Measurements from ENCODE around the gene CLIC5. TPM values are rescaled to one million over a fixed set of nuclear protein-coding genes. Genes with fewer than 3 reads are reported as not detected.

CLIC5 gene
- total RNA-seq: not detected in 2 replicates

DNA sequence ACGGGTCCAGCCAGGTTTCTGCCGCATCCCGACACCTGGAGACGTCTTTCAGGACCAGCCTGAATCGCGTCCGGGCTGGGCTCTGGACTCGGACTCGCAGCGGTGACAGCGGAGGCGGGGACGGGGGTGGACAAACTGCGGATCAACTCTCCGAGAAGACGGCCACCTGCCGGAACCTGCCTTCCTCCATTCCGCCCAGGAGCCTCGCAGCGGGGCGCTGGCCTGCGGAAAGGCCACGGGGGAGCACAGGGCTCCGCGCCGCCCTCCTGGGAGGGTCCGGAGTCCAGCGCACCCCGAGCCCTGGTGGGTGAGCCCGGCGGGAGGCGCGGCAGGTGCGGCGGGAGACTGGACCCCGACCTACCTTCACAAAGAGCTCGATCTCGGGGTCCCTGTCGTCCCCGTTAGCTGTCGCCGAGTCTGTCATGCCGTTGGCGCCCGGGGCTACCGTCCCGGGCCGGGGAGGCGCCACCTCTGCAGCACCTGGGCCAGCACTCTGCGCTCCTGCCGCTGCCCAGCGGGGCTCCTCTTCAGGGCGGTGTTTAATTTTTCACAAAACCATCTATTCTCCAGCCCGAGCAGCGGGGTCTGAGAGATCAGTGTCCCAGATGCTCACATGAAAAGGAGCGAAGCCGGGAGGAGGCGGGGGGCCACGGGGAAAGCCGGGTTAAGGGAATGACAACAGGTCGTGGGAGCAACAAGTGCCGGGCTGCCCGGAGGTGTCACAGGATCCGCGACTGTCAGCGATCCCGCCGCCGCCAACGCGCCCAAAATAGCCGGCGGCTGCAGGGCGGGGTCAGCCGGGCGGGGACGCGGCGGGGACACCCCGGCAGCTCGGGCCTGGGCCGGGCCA is at the start of gene CLIC5:
Gene CLIC5, minus strand, starts transcription at position 742 of the 850 bp plus-strand sequence. Its CDS starts 318 bp downstream, at position 424.

Other genes with a start within 250 kb of the CLIC5 start
- under 0.01 and 0.26 TPM in 2 replicates for gene ENPP4, start 114.1 kb upstream of the CLIC5 start, total RNA-seq
- gene ENPP5, start 155.1 kb upstream of the CLIC5 start, total RNA-seq: not detected in 2 replicates

All from dermis lymphatic vessel endothelial cell (primary cell).